ENCODE measurements around the gene CCER1. TPM values are rescaled to one million over a fixed set of nuclear protein-coding genes. Genes with fewer than 3 reads are reported as not detected.
"Not testable (repeated sequence)": the region's sequence is repeated elsewhere in the genome, so short reads cannot be mapped to it uniquely, and the experiment has no call there.

The CCER1 gene, protein sequence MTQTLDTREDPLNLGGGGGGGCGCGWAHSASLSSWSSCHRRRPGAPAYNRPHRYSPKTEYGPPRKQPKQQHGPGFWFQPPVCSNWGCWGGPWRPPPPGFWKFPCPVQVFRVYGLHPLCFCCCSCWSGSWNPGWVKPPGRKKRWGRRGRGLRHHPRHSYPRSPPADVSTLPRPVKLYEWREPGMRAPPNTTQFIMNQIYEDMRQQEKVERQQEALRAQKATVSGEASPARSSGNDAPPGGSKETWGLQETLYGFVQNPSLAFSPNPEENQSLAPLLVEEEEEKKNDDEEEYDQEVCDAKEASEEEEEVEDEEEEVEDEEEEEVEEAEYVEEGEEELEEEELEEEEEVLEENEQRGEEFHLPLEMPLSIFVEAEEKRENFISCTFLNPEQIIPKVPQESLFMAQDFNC
- not detected for total RNA-seq

DNA sequence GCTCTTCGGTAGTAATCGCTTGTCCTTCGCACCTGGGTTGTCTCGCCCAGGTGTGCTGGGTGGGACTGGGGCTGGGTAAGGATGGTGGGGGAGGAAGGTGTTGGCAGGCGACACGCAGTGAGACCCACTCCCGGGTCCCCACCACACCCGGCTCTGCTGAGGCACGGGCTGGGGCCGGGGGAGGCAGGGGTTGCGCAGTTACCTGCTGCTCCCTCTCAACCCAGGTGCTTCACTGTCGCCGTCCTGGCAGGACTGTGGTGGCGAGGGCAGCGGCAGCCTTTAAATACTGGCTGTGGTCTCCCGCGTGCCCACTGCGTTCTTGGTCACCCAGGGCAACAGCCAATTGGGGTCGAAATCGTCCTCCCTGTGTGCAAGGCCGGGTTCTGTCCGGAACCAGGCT lies at the start of gene CCER1:
CCER1 (minus strand) TSS at position 256 of the 400 bp plus-strand sequence. CDS start 434 bp downstream, outside the sequence.
- no peak for DNase-seq

DNA sequence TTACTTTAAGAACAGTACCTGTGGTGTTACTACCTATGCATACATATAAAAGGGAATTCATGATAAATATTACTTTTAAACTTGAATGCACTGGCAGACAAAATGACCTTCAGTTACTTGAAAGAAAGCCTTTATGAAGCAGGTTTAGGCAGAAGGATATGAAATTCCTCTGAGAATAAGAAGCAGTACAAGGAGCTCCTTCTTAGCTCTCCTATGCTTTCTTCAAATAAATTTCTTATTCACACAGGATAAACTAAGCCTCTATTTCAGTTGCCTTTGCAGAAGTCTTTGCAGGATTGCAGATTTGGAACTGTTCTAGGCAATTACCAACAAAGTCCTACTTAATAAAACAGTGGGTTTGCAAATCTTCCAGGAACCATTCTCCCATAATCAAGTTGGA lies 48.8 kb upstream of the CCER1 start:
- no peak for DNase-seq

DNA sequence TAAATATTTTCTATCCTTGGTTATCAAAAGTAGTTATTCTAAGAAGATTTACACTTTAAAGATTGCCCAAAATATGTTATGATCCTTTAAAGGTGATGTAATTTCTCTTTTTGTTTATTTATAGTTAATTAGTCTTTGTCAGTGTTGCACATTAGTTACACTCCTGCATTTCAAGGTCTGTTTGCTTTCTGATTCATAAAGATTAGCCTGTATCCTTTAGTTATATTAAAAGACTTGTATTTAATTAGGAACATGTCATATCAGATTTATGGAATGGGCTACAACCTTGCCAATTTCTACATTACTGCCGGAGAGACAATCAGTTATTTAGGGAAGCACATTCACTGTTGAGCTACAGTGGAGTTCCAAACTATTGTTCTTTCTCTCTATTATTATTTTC lies 46.3 kb upstream of the CCER1 start:
- DNase-seq: no peak

DNA sequence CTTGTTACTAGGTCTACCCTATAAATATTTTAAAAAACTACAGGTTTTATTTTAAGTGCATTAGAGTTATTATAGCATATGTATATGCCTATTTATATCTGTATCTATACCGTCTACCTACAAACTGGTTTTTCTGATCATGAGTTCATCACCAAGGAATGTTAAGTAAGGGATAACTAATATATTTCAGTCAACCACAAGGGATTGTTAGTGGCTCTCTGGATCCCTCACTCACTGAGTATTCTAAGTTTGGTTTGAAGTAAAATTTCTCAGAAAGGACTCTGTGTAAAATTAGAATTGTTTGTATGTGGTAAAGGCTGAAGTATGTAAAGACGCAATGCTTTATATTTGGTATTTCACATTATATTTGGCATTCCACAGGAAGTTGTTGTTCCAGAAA lies 45.0 kb upstream of the CCER1 start:
- no peak for DNase-seq

DNA sequence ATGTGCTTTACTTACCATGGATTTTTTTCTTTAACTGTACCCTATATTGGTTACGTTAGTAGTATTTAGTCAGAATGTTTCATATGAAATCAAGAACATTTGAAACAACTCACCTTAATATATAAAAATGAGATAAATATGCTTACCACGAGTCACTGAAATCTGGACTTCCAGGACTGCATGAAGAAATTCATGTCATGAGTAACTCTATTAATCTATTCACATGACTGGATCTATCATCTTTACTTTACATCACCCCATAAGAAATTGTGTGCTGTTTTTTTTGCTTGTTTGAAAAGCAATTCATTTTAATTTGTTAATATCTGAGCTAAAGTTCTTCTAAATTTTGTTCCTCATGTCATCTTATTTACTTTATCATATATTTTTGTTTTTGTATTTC lies 44.6 kb upstream of the CCER1 start:
- DNase-seq: no peak

DNA sequence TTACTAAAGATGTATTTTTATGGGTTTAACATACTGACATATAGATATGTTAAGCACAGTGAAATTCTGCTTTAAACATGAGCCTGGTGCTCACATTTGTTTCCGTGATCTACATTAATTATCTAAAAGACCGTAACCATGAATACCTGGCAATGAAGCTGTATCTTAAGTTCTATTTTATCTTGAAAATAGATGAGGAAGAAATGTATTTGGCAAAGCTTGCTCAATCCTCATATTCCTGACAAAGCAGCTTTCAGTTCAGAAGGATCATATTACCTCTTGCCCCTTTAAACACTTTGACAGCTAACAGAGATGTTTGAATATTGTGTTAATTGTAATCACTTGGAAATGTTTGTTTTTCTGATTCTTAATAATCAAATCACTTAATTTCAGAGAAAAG lies 40.0 kb upstream of the CCER1 start:
- no peak for DNase-seq

DNA sequence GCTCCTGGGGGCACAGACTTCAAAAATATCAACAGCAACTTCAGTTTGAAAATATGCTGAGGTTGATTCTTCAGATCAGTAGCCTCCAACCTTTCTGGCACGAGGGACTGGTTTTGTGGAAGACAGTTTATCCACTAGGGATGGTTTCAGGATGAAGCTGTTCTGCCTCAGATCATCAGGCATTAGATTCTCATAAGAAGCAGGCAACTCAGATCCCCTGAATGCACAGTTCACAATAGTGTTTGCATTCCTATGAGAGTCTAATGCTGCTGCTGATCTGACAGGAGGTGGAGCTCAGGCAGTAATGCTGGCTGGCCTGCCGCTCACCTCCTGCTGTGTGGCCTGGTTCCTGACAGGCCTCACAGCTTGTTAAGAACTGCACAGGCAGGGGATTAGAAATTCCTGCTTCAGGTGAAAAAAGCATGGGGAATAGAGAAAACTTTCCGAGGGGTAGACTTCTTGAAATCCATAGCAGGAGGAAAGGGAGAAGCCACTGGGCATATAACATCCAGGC lies 37.0 kb upstream of the CCER1 start:
- DNase-seq: no peak

DNA sequence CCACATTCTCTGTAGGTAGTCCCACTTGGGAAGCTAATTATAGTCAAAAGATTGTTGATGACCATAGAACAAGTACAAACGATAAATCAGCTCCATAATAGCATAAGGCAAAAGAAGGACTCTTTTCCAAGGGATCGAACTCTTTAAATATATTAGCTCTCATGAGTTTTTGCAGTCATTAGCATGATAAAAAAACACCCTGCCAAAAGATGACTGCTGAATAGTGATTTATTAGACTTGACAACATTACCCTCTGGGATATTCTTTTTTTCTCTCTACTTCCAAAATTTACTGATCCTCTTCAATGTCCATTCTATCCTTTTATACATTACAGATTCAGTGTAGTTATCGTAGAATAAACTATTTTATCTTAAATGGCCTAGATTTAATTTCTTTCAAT lies 35.6 kb upstream of the CCER1 start:
- DNase-seq: no peak

DNA sequence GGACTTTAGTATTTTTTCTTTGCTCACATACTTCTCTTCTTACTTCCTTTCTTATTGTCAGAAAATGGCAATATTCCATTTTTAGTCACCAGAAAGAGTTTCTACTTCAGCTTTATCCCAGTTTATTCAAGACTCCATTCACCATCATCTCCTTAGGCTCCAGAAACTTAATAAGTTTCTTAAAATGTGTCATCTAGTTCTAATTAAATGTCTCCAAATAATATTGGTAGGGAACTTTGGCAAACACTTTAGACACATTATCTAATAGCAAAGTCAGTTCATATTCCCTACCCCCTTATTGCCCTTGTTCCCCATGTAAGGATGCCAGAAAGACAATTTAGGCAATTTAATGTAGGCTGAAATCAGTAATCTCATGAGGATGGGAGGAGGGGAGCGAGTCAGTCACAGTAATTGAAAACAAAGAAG lies 34.7 kb upstream of the CCER1 start:
- DNase-seq: no peak

DNA sequence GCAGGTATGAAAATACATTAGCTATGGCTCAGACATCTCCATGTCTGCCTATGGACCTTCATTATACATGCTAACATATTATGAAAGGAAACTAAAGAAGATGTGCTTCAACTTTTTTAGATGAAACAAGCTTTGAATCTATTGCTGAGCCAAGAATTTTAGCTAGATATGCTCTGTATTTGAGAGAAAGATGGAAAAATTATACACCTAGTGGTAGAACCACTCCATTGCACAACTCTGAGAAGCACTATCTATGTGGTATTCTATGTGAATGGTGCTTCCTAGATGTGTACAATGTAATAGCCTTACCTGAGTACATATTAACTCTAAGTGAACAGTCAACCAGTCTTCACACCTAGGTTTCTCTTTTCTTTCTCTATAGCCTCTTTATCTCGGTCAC lies 32.5 kb upstream of the CCER1 start:
- DNase-seq: no peak

DNA sequence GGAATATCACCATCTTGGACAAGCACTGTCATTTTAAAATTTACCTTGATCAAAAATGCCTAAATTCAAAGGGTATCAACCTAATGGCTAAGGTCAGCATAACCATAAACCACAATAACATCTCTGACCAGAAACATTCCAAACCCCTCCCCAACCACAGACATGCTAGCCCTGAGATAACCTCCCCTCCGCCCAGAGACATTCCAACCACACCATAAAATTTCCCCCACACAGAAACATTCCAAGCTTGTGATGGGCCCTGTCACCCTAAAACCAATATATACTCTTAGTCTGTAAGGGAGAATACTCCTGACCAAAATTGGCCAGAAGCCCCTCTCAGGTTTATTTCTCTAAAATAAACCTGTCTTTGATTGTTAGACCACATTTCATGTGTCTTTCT lies 32.1 kb upstream of the CCER1 start:
- DNase-seq: no peak

DNA sequence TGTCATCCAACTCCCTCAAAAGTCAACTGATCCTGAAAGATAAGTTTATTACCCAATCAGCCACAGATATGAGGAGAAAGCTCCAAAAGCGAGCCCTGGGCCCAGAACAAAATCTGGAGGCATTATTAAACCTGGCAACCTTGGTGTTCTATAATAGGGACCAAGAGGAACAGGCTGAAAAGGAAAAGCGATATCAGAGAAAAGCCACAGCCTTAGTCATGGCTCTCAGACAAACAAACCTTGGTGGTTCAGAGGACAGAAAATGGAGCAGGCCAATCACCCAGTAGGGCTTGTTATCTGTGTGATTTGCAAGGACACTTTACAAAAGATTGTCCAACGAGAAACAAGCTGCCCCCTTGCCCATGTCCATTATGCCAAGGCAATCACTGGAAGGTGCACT lies 30.4 kb upstream of the CCER1 start:
- not testable (repeated sequence) for DNase-seq

DNA sequence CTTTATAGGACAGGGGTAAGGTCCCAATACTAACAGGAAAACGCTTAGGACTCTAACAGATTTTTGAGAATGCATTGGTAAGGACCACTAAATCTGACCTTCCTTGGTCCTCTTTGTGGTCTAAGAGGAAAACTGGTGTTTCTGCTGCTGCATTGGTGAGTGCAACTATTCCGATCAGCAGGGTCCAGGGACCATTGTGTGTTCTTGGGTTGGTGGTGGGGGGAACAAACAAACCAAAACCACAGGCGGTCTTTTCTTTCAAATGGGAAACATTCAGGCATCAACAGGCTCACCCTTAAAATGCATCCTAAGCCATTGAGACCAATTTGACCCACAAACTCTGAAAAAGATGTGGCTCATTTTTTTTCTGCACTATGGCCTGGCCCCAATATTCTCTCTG lies 29.1 kb upstream of the CCER1 start:
- DNase-seq: no peak

DNA sequence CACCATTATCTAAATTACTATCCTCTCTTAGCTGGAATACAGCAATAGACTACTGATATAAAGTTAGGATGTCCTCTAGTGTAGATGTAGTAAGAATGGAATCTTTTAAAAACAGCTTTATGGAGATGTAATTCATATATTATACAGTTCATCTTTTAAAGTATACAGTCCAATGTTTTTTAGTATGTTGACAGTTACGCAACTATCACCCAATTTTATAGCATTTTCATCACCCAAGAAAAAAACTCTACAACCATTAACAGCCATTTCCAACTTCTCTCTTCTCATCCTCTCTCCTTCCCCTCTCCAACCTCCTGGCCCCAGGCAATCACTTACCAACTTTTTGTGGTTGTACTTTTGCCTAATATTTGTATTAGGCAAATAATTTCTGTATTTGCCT lies 27.2 kb upstream of the CCER1 start:
- no peak for DNase-seq

DNA sequence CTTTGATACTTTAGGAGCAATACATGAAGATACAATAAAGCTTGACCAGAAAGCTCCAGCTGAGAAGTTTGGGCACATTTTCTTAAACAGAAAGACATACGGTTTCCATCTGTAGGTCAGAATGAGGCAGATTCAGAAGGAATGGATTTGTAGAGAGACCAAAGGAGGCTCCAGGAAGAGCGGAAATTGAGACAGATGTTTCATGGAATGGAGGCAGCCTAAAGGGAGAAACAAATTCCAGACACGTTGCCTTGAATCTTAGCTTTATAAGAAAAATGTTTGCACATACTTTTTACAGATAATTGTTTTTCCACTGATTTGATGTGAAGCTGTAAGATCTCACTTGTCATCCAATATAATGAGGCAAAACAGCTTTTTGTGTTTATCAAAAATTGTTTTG lies 25.0 kb upstream of the CCER1 start:
- DNase-seq: no peak

DNA sequence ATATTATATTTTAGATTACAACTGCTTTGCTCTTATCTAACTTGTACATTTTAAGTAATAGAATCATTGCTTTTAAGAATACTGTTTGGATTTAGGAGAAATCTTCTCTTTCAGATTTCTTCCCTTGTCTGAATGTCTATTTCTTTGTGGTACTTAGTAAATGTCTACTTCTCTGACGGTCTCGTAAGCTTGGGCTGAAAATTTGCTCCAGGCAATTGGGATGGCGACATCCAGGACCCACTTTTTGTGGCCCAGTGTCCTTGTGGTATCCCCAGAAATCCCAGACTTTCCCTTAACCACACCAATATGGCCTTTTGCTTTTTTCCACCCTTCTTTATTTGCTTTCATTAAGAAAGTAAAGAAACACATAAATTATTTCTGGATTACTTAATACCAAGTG lies 24.0 kb upstream of the CCER1 start:
- no peak for DNase-seq

DNA sequence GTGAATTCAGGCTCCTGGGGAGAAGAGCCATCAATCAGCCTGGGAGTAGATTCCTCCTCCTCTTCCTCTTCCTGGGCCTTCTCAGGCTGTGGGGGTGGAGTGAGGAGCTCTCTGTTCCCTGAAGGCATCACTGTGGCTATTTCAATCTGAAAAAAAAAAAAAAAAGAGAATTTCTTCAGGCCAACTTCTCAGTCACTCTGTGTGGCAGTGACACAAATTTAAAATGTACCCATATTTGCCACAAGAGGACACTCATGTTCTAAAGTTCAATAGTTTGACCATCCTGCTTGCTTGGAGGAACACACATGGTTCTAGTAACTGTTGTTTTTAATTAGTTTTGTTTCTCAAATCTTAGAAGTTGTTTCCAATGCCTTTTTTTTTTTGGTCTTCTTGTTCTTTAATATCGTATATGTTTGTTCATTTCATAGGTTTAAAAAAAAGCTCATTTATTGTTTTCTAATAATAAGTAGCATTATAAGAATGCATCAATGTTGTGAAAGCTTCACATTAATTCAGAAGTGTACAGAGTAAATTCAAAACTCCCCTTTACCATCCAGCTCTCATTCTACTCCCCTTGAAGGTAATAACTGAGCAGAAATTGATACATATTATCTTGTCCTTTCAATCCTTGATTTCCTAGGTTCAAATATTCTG lies 23.3 kb upstream of the CCER1 start:
- DNase-seq: no peak

DNA sequence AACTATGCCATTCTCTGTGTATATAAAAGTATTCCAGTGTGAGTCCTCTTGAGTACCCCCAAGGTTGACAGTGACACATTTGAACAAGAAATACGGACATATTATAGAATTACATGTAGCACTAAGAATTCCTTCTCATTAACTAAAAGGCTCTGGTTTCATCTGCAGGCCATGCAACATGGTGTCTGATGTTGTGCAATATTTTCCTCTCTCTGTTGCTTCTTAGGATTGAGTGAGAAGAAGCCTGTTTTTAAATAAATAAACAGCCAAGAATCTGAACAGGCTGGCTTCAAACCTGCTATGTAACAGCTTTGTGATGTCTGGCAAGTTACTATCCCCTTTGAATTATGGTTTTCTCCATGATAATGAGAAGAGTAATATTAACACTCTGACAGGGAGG lies 22.2 kb upstream of the CCER1 start:
- DNase-seq: no peak

DNA sequence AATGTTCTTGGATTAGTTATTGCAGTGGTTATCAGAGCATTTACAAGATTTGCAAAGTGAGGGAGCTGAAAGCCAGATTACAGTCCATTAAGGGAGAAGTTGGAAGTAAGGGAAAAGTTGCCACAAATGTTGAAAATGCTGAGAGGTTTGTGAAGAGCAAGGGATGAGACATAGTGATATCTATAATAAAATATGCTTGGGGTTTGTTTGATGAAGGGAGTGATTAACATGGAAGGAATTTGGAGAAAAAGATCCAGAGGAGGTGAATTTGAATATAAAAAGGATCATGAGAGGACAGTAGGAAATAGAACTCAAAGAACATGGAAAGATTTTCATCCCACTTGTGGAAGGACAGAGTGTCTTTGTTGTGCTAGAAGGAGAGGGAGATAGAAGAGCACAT lies 19.3 kb upstream of the CCER1 start:
- no peak for DNase-seq

DNA sequence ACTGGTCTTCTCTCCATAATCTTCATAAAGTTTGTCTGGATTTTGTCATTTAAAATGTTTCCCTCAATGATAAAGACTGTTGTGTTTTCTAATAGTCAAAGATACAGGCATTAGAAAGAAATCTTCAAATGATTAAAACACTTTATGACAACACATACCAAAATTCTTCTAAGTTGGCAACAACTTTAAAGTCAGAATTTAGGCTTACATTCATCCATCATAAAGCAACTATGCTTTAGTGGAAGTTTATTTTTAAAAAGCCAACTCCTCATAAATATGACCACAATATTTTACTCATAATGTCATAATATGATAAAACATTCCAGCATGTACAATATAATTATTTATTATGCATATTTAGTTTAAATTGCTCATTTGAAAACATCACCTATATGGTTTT lies 17.2 kb upstream of the CCER1 start:
- DNase-seq: no peak

DNA sequence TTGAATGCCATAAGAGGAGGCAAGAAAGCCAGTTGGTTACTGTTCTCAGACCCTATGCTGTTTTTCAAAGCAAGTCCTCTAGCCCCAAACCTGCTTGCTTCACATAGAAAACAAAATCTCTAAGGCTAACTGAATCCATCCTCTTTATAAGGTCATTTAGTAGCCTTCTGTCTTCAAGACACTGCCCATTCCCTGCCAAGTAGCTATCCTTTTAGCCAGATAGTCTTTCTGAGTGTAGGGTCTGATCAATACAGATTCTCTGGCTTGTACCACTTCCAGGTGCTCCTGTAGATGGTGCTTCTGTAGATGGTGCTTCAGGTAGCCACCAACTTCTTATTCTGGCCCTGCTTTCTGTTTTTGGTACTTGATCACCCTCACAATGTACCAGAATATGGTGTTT lies 15.9 kb upstream of the CCER1 start:
- no peak for DNase-seq

DNA sequence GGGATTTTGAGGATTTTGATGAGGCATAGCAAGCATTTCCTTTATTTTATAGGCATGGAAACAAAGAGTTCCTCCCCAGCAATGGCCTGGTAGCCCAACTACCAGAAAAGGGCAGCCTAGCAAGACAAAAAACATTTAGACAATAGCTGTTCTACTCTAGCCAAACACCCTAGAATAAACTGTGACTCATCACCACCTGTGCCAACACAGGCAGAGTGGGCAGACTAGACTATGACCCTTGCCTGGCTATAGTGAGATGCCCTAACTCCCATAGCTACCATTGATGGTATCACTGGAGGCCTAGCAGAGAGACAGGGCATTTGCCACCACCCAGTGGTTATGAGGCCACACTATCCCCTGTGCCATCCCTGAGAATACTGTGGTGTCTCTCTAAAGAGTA lies 15.5 kb upstream of the CCER1 start:
- DNase-seq: no peak

DNA sequence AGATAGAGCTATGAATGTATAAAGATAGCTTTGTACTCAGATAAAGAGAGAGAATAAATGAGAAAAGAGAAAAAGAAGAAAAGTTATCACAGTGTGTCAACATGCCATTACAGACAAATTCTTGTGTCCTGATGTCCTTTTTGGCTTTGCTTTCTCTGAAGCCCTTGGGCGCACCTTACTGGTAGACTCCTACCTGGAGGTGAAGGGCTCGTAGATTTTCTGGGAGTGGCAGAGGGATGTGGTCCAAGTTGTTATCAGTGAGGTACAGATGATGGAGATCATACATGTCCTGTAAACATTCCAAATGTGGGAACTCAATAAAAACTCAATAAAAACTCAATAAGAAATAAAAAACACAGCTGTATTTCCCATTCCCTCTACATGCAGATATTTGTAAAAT lies 14.9 kb upstream of the CCER1 start:
- no peak for DNase-seq

DNA sequence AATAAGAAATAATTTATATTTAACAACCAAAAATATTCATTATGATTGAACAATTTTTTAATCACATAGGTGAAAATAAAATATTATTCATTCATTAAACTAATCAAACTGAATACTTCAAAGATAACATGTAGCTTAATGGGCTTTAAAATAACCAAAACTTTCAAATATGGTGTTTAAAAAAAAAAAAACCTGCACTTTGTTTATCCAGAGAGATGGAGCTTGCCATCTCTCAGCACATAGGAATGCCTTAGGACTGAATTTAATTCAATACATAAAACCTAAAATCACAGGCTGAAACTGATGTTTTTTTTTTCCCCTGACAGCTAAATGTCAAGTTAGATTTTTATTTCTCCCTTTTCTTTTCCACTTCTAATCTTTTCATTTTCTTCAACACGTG lies 14.4 kb upstream of the CCER1 start:
- DNase-seq: no peak

DNA sequence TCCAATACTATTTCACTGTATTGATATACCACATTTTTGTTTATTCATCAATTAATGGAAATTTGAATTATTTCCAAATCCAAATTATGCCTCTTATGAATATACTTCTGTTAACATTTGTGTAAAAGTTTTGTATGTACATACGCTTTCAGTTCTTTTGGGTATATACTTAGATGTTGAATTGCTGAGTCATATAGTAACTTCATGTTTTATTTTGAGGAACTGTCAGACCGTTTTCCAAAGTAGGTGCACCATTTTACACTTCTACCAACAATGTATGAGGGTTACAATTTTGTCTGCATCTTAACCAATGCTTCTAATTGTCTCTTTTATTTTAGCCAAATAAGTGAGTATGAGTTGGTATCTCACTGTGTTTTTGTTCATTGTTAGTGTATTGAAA lies 10.2 kb upstream of the CCER1 start:
- no peak for DNase-seq
